ENCODE results near the gene RFLNA. TPM values are rescaled to one million over a fixed set of nuclear protein-coding genes. Genes with fewer than 3 reads are reported as not detected.

RFLNA gene
- total and polyA plus RNA-seq, 2 donors (not counting 1 experiment from before 2014, with no cell fraction given): 0.03 TPM; not detected in 1

- TF ChIP-seq CTCF (conservative IDR thresholded peaks at IDR 0.05 in 1 of 2, IDR thresholded peaks at IDR 0.05 in 1 of 2; ENCODE audit: low read depth in 1 of 2, low read length in 2 of 2) (no peak), EZH2 (IDR thresholded peaks at IDR 0.05; ENCODE audit: low read length, missing control alignments) (no peak)
- Histone ChIP-seq H3K4me2 (ENCODE audit: extremely low read depth, insufficient read depth, low read length) (no peak overlapping the region), H2AFZ (ENCODE audit: low read length) (no peak overlapping the region), H3K79me2 (ENCODE audit: control insufficient read depth, insufficient read depth, low read length) (no peaks in the 10 kb centered on the region), H3K4me1 (ENCODE audit: control insufficient read depth, extremely low read depth, insufficient read depth, low read length) (no peaks in the 10 kb centered on the region), H3K9ac (ENCODE audit: insufficient read depth, low read length) (no peak overlapping the region), H3K27me3 (ENCODE audit: control insufficient read depth, insufficient read depth, low read length) (peaks cover 5% of the 10 kb centered on the region), H3K4me3 (replicated peaks in 1 of 4; ENCODE audit: control extremely low read depth in 1 of 4, insufficient read depth in 1 of 4, low read depth in 3 of 4, low read length in 4 of 4) (no peak overlapping the region), H3K9me3 (ENCODE audit: control insufficient read depth, insufficient read depth, low read depth, low read length) (no peaks in the 10 kb centered on the region), H4K20me1 (ENCODE audit: control insufficient read depth, extremely low read depth, insufficient read depth, low read length) (no peaks in the 10 kb centered on the region), H3K36me3 (ENCODE audit: control insufficient read depth, insufficient read depth, low read length) (no peaks in the 10 kb centered on the region), H3K27ac (ENCODE audit: insufficient read depth, low read length) (no peak overlapping the region)
- no peak for DNase-seq (ENCODE audit: low read depth in 2 of 2)
These were observed 15.9 kb downstream of the RFLNA start for GRCh38 chr12:124310785-124311184.

DNA sequence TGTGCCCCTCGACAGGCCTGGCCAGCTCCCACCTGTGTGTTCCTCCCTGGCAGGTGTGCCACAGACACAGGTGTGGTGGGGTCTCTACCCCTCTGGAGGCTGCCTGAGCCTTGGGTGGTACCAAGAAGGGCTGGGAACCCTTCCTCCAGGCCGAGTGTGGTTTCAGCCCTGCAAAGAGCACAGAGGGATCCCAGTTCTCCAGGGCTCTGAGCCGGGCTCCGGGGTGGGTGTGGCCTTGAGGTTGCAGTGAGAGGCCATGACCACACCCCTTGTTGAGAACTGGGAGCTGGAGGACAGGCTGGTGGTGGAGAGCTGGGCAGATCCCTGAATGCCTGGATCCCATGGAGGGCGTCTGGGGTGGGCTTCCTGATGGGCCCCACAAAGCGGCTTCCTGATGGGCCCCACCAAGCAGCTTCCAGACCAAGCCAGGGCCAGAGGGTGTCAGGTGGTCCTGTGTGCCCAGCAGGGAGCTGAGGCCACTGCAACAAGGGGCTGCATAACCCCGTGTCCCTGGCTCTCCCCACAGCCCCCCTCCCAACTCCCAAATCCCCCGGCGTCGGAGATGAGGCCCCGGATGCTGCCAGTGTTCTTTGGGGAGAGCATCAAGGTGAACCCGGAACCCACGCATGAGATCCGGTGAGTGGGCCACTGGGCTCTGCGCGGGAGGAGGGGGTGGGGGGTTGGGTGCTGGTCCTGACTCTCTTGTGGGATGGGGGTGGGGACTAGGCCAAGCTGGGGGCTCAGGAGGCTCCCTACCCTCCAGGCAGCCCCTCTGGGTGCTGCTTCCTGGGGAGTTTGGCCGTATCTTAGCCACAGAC is 16.6 kb downstream of the RFLNA start:
- Histone ChIP-seq H4K20me1 (ENCODE audit: control insufficient read depth, extremely low read depth, insufficient read depth, low read length) (no peaks in the 10 kb centered on the region), H3K9ac (ENCODE audit: insufficient read depth, low read length) (no peak overlapping the region), H3K79me2 (ENCODE audit: control insufficient read depth, insufficient read depth, low read length) (no peaks in the 10 kb centered on the region), H3K27me3 (ENCODE audit: control insufficient read depth, insufficient read depth, low read length) (peaks cover 5% of the 10 kb centered on the region), H3K4me1 (ENCODE audit: control insufficient read depth, extremely low read depth, insufficient read depth, low read length) (no peaks in the 10 kb centered on the region), H3K27ac (ENCODE audit: insufficient read depth, low read length) (no peak overlapping the region), H3K36me3 (ENCODE audit: control insufficient read depth, insufficient read depth, low read length) (no peaks in the 10 kb centered on the region), H2AFZ (ENCODE audit: low read length) (no peak overlapping the region), H3K9me3 (ENCODE audit: control insufficient read depth, insufficient read depth, low read depth, low read length) (no peaks in the 10 kb centered on the region), H3K4me2 (ENCODE audit: extremely low read depth, insufficient read depth, low read length) (no peak overlapping the region), H3K4me3 (replicated peaks in 1 of 4; ENCODE audit: control extremely low read depth in 1 of 4, insufficient read depth in 1 of 4, low read depth in 3 of 4, low read length in 4 of 4) (no peak overlapping the region)
- no peak for DNase-seq (ENCODE audit: low read depth in 2 of 2)
- TF ChIP-seq EZH2 (IDR thresholded peaks at IDR 0.05; ENCODE audit: low read length, missing control alignments) (no peak), CTCF (conservative IDR thresholded peaks at IDR 0.05 in 1 of 2, IDR thresholded peaks at IDR 0.05 in 1 of 2; ENCODE audit: low read depth in 1 of 2, low read length in 2 of 2) (no peak)

DNA sequence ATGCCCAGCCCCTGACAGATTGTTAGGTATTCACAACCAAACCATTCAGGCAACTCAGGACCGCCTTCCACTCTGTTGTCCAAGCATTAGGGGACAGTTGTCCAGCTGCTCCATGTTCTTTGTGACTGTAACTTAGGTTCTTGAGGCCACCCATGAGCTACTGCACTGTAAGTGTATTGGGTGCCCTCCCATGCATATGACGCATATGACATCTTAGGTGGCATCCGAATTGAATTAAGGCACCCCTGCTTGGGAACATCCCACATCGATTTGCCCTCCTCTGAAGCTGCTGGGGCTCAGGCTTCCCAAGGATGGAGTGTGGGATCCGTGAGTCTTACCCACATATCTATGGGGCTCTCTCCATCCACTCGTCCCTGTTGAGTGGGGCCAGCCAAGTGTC is 17.7 kb downstream of the RFLNA start:
- no peaks in the 10 kb centered on the region for H4K20me1 ChIP-seq (ENCODE audit: control insufficient read depth, extremely low read depth, insufficient read depth, low read length)
- H3K4me2 ChIP-seq (ENCODE audit: extremely low read depth, insufficient read depth, low read length): no peak overlapping the region
- peaks cover 5% of the 10 kb centered on the region for H3K27me3 ChIP-seq (ENCODE audit: control insufficient read depth, insufficient read depth, low read length)
- DNase-seq (ENCODE audit: low read depth in 2 of 2): no peak
- no peaks in the 10 kb centered on the region for H3K36me3 ChIP-seq (ENCODE audit: control insufficient read depth, insufficient read depth, low read length)
- no peak overlapping the region for H3K9ac ChIP-seq (ENCODE audit: insufficient read depth, low read length)
- no peaks in the 10 kb centered on the region for H3K79me2 ChIP-seq (ENCODE audit: control insufficient read depth, insufficient read depth, low read length)
- no peak overlapping the region for H2AFZ ChIP-seq (ENCODE audit: low read length)
- H3K4me1 ChIP-seq (ENCODE audit: control insufficient read depth, extremely low read depth, insufficient read depth, low read length): no peaks in the 10 kb centered on the region
- H3K27ac ChIP-seq (ENCODE audit: insufficient read depth, low read length): no peak overlapping the region
- TF ChIP-seq EZH2 (IDR thresholded peaks at IDR 0.05; ENCODE audit: low read length, missing control alignments) (no peak), CTCF (conservative IDR thresholded peaks at IDR 0.05 in 1 of 2, IDR thresholded peaks at IDR 0.05 in 1 of 2; ENCODE audit: low read depth in 1 of 2, low read length in 2 of 2) (no peak)
- no peak overlapping the region for H3K4me3 ChIP-seq (replicated peaks in 1 of 4; ENCODE audit: control extremely low read depth in 1 of 4, insufficient read depth in 1 of 4, low read depth in 3 of 4, low read length in 4 of 4)
- no peaks in the 10 kb centered on the region for H3K9me3 ChIP-seq (ENCODE audit: control insufficient read depth, insufficient read depth, low read depth, low read length)
